Natural killer cell (primary cell): Measurements from ENCODE around the gene PCDHGA4. TPM values are rescaled to one million over a fixed set of nuclear protein-coding genes. Genes with fewer than 3 reads are reported as not detected.
"Not testable (repeated sequence)": the region's sequence is repeated elsewhere in the genome, so short reads cannot be mapped to it uniquely, and the experiment has no call there.

ENCODE experiments used
- ATAC-seq, 3 donors: fragments of 150-1000 bp in 2 of 3; fragments of 200-7000 bp in 1 of 3; cut with Tn5 transposase; 1 replicate in 1 of 3; 2 replicates in 2 of 3; pipeline ENCODE4 v1.10.0; 2021; ENCODE audit warnings: mild to moderate bottlenecking in 2 of 3, moderate library complexity in 2 of 3
- DNase-seq, 2 donors: peaks; one replicate each; pipeline versions ENCODE4 v3.0.0 to v3.0.0-alpha.2; 2013 to 2021; ENCODE audit warnings: mixed read lengths in 1 of 2
- H3K27ac ChIP-seq: one replicate; pipeline ENCODE4 v1.5.1; 2013; ENCODE audit warnings: mild to moderate bottlenecking, low read length
- H3K27me3 ChIP-seq: one replicate; pipeline ENCODE4 v1.6.1; 2013; ENCODE audit warnings: low read length; ENCODE audit not compliant: control insufficient read depth, insufficient read depth
- H3K36me3 ChIP-seq: one replicate; pipeline ENCODE4 v1.6.1; 2013; ENCODE audit warnings: low read length; ENCODE audit not compliant: control insufficient read depth, insufficient read depth
- H3K4me1 ChIP-seq: one replicate; pipeline ENCODE4 v1.6.1; 2013; ENCODE audit warnings: low read length; ENCODE audit not compliant: control insufficient read depth, insufficient read depth
- H3K4me3 ChIP-seq: one replicate; pipeline ENCODE4 v1.5.1; 2013; ENCODE audit warnings: low read length
- H3K9me3 ChIP-seq: one replicate; pipeline ENCODE4 v1.6.1; 2013; ENCODE audit warnings: low read length; ENCODE audit not compliant: control insufficient read depth, insufficient read depth
- H3K27ac Mint-ChIP-seq, 2 donors: one replicate each; pipeline ENCODE4 v1.8.0; 2022; ENCODE audit warnings: mild to moderate bottlenecking in 2 of 2, mixed read lengths in 2 of 2, moderate library complexity in 1 of 2
- H3K27me3 Mint-ChIP-seq, 2 donors: one replicate each; pipeline ENCODE4 v1.8.0; 2022; ENCODE audit warnings: low read depth in 2 of 2, mixed read lengths in 2 of 2
- H3K36me3 Mint-ChIP-seq: one replicate; pipeline ENCODE4 v1.8.0; 2022; ENCODE audit warnings: mixed read lengths
- H3K4me1 Mint-ChIP-seq, 2 donors: one replicate each; pipeline ENCODE4 v1.8.0; 2022; ENCODE audit warnings: mixed read lengths in 2 of 2
- H3K4me3 Mint-ChIP-seq: one replicate; pipeline ENCODE4 v1.8.0; 2022; ENCODE audit warnings: mild to moderate bottlenecking, moderate library complexity, mixed read lengths
- H3K9me3 Mint-ChIP-seq, 2 donors: one replicate each; pipeline ENCODE4 v1.8.0; 2022; ENCODE audit warnings: mixed read lengths in 2 of 2
- CTCF ChIP-seq: fragments of 200-600 bp; IDR thresholded peaks from one replicate; pipeline ENCODE4 v1.8.0; 2022; ENCODE audit warnings: antibody characterized with exemption
- WGBS: methylation state at CpG from one replicate; pipeline ENCODE4 v1.1.7; 2013; ENCODE audit warnings: missing lambda C conversion rate; ENCODE audit not compliant: insufficient coverage; 5-methylcytosine and 5-hydroxymethylcytosine counted together
- intact Hi-C: fragments of 100-400 bp; cut with micrococcal nuclease; formaldehyde crosslinking; loops from one replicate; pipeline ENCODE4 v1.14.2; 2022
- total RNA-seq, 4 donors: library from RNA; stranded (reverse); fragments of 120-200 nt in 1 of 4; gene quantifications; one replicate each; pipeline versions ENCODE4 v1.2.3 to v1.2.4, GENCODE V29; 2013 to 2022

PCDHGA4 gene
- total RNA-seq, 3 donors from 2014 or later (not counting 1 experiment from before 2014, with no cell fraction given): 0.24 to 0.30 TPM; not detected in 1

- ATAC-seq: no peak
- Histone ChIP-seq H3K27ac (no peak overlapping the region), H3K9me3 (peaks cover 39% of the 10 kb centered on the region), H3K4me1 (no peaks in the 10 kb centered on the region), H3K36me3 (no peaks in the 10 kb centered on the region), H3K27me3 (peaks cover 50% of the 10 kb centered on the region), H3K4me3 (no peak overlapping the region)
- intact Hi-C loops: no loop called here
- no peak for DNase-seq
- peaks cover 0 to 2% of the 10 kb centered on the region in 2 donors for H3K9me3 Mint-ChIP-seq
- H3K27me3 Mint-ChIP-seq: peaks cover 52 to 61% of the 10 kb centered on the region in 2 donors
- H3K36me3 Mint-ChIP-seq: no peaks in the 10 kb centered on the region
- no peak for TF ChIP-seq CTCF
- H3K4me3 Mint-ChIP-seq: no peak overlapping the region
- WGBS: 43% methylated on average over 69 of the region's 69 CpGs
- H3K27ac Mint-ChIP-seq: no peak overlapping the region
- peaks cover 4 to 7% of the 10 kb centered on the region in 2 donors for H3K4me1 Mint-ChIP-seq
Observed at GRCh38 chr5:141371572-141372475, 17.0 kb downstream of the PCDHGA4 start.

GRCh38 chr5:141373673-141374317 lies 19.0 kb downstream of the PCDHGA4 start, which contains the start of gene PCDHGA6:
TSS of gene PCDHGA6 (plus strand) at chr5:141373891. CDS start at chr5:141374084, 193 bp downstream.
- WGBS: 28% methylated on average over 27 of the region's 27 CpGs
- intact Hi-C loops: no loop called here
- Mint-ChIP-seq H3K27me3 (peaks cover 46 to 62% of the 10 kb centered on the region in 2 donors), H3K9me3 (no peaks in the 10 kb centered on the region), H3K27ac (no peak within 1 kb of the TSS), H3K36me3 (no peaks in the 10 kb centered on the region), H3K4me1 (peaks cover 4 to 7% of the 10 kb centered on the region in 2 donors), H3K4me3 (peak within 1 kb of the TSS; percentile 7)
- Histone ChIP-seq H3K36me3 (no peaks in the 10 kb centered on the region), H3K4me3 (no peak within 1 kb of the TSS), H3K27me3 (peaks cover 44% of the 10 kb centered on the region), H3K27ac (no peak within 1 kb of the TSS), H3K4me1 (no peaks in the 10 kb centered on the region), H3K9me3 (peaks cover 42% of the 10 kb centered on the region)
- TF ChIP-seq CTCF: no peak
- DNase-seq: peak in 1 of 2 donors; percentile 28
- no peak for ATAC-seq

DNA sequence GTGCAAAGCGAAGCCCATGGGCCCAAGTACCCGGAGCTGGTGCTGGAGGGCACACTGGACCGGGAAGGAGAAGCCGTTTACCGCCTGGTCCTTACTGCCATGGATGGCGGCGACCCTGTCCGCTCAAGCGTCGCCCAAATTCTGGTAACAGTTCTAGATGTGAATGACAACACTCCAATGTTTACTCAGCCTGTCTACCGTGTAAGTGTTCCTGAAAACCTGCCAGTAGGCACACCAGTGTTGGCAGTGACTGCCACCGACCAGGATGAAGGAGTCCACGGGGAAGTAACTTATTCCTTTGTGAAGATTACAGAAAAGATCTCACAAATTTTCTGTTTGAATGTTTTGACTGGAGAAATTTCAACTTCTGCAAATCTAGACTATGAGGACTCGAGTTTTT lies 19.8 kb downstream of the PCDHGA4 start:
- DNase-seq: no peak
- ATAC-seq: no peak
- H3K27me3 Mint-ChIP-seq: peaks cover 45 to 62% of the 10 kb centered on the region in 2 donors
- H3K4me3 ChIP-seq: no peak overlapping the region
- peaks cover 4 to 7% of the 10 kb centered on the region in 2 donors for H3K4me1 Mint-ChIP-seq
- H3K27ac Mint-ChIP-seq: no peak overlapping the region
- H3K27ac ChIP-seq: no peak overlapping the region
- peaks cover 44% of the 10 kb centered on the region for H3K27me3 ChIP-seq
- no peaks in the 10 kb centered on the region for H3K4me1 ChIP-seq
- no peaks in the 10 kb centered on the region for H3K36me3 Mint-ChIP-seq
- peaks cover 42% of the 10 kb centered on the region for H3K9me3 ChIP-seq
- no peak overlapping the region for H3K4me3 Mint-ChIP-seq
- WGBS: 61% methylated on average over 14 of the region's 14 CpGs
- no peaks in the 10 kb centered on the region for H3K9me3 Mint-ChIP-seq
- TF ChIP-seq CTCF: no peak
- intact Hi-C loops: no loop called here
- no peaks in the 10 kb centered on the region for H3K36me3 ChIP-seq

DNA sequence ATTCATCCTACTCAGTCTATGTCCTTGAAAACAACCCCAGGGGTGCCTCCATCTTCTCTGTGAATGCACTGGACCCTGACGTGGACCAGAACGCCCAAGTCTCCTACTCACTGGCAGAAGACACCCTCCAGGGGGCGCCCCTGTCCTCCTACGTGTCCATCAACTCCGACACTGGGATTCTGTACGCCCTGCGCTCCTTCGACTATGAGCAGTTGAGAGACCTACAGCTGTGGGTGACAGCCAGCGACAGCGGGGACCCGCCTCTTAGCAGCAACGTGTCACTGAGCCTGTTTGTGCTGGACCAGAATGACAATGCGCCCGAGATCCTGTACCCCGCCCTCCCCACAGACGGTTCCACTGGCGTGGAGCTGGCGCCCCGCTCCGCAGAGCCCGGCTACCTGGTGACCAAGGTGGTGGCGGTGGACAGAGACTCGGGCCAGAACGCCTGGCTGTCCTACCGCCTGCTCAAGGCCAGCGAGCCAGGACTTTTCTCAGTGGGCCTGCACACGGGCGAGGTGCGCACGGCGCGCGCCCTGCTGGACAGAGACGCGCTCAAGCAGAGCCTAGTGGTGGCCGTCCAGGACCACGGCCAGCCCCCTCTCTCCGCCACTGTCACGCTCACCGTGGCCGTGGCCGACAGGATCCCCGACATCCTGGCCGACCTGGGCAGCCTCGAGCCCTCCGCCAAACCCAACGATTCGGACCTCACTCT lies 20.8 kb downstream of the PCDHGA4 start:
- ATAC-seq, H3K9me3 Mint-ChIP-seq, DNase-seq, H3K36me3 ChIP-seq, intact Hi-C loops, H3K36me3 Mint-ChIP-seq, H3K4me3 ChIP-seq, H3K4me1 Mint-ChIP-seq, H3K27ac ChIP-seq, H3K4me1 ChIP-seq, H3K4me3 Mint-ChIP-seq, H3K27ac Mint-ChIP-seq: not testable (repeated sequence)
- H3K27me3 Mint-ChIP-seq: peaks cover 45 to 60% of the 10 kb centered on the region in 2 donors
- Histone ChIP-seq H3K9me3 (peaks cover 35% of the 10 kb centered on the region), H3K27me3 (peaks cover 38% of the 10 kb centered on the region)
- WGBS: 54% methylated on average over 36 of the region's 48 CpGs
